ENCODE results near the gene HEXB. TPM values are rescaled to one million over a fixed set of nuclear protein-coding genes. Genes with fewer than 3 reads are reported as not detected.

HEXB gene
- total RNA-seq, 1 experiment from 2014 or later = 60.9 TPM

DNA sequence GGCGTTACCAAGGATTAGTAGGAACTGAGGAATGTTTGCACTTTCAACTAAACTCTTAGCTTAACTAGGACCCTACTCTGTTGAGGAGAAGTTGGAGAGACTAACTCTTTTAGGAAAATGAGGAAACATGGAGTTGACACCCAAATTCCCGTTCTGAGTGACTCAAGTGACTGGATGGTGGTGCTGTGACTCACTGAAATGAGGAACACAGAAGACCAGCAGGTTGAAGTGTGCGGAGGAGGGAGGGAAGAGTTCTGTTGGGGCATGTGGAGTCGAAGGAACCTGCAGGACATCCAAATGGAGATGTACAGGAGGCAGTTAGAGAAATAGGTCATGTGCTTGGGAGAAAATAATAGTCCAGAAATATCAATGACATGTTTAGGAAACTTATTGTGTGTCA lies 8.2 kb downstream of the HEXB start (continued):
- TF ChIP-seq, protein P1, sequence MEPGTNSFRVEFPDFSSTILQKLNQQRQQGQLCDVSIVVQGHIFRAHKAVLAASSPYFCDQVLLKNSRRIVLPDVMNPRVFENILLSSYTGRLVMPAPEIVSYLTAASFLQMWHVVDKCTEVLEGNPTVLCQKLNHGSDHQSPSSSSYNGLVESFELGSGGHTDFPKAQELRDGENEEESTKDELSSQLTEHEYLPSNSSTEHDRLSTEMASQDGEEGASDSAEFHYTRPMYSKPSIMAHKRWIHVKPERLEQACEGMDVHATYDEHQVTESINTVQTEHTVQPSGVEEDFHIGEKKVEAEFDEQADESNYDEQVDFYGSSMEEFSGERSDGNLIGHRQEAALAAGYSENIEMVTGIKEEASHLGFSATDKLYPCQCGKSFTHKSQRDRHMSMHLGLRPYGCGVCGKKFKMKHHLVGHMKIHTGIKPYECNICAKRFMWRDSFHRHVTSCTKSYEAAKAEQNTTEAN (CRISPR knock-in tag; IDR thresholded peaks at IDR 0.05) = no peak
- no peak for TF ChIP-seq RELA (CRISPR knock-in tag; IDR thresholded peaks at IDR 0.05; ENCODE audit: borderline replicate concordance)
- TF ChIP-seq GTF2I (CRISPR knock-in tag; conservative IDR thresholded peaks at IDR 0.05) = no peak
- TF ChIP-seq, protein P2, sequence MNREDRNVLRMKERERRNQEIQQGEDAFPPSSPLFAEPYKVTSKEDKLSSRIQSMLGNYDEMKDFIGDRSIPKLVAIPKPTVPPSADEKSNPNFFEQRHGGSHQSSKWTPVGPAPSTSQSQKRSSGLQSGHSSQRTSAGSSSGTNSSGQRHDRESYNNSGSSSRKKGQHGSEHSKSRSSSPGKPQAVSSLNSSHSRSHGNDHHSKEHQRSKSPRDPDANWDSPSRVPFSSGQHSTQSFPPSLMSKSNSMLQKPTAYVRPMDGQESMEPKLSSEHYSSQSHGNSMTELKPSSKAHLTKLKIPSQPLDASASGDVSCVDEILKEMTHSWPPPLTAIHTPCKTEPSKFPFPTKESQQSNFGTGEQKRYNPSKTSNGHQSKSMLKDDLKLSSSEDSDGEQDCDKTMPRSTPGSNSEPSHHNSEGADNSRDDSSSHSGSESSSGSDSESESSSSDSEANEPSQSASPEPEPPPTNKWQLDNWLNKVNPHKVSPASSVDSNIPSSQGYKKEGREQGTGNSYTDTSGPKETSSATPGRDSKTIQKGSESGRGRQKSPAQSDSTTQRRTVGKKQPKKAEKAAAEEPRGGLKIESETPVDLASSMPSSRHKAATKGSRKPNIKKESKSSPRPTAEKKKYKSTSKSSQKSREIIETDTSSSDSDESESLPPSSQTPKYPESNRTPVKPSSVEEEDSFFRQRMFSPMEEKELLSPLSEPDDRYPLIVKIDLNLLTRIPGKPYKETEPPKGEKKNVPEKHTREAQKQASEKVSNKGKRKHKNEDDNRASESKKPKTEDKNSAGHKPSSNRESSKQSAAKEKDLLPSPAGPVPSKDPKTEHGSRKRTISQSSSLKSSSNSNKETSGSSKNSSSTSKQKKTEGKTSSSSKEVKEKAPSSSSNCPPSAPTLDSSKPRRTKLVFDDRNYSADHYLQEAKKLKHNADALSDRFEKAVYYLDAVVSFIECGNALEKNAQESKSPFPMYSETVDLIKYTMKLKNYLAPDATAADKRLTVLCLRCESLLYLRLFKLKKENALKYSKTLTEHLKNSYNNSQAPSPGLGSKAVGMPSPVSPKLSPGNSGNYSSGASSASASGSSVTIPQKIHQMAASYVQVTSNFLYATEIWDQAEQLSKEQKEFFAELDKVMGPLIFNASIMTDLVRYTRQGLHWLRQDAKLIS (CRISPR knock-in tag; IDR thresholded peaks at IDR 0.05; ENCODE audit: borderline replicate concordance) = no peak
- TF ChIP-seq, protein P3, sequence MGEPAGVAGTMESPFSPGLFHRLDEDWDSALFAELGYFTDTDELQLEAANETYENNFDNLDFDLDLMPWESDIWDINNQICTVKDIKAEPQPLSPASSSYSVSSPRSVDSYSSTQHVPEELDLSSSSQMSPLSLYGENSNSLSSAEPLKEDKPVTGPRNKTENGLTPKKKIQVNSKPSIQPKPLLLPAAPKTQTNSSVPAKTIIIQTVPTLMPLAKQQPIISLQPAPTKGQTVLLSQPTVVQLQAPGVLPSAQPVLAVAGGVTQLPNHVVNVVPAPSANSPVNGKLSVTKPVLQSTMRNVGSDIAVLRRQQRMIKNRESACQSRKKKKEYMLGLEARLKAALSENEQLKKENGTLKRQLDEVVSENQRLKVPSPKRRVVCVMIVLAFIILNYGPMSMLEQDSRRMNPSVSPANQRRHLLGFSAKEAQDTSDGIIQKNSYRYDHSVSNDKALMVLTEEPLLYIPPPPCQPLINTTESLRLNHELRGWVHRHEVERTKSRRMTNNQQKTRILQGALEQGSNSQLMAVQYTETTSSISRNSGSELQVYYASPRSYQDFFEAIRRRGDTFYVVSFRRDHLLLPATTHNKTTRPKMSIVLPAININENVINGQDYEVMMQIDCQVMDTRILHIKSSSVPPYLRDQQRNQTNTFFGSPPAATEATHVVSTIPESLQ (CRISPR knock-in tag; IDR thresholded peaks at IDR 0.05) = no peak
- TF ChIP-seq, protein P4, sequence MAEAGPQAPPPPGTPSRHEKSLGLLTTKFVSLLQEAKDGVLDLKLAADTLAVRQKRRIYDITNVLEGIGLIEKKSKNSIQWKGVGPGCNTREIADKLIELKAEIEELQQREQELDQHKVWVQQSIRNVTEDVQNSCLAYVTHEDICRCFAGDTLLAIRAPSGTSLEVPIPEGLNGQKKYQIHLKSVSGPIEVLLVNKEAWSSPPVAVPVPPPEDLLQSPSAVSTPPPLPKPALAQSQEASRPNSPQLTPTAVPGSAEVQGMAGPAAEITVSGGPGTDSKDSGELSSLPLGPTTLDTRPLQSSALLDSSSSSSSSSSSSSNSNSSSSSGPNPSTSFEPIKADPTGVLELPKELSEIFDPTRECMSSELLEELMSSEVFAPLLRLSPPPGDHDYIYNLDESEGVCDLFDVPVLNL (CRISPR knock-in tag; IDR thresholded peaks at IDR 0.05; ENCODE audit: borderline replicate concordance, low read depth) = no peak
- no peak for TF ChIP-seq ZNF232 (CRISPR knock-in tag; IDR thresholded peaks at IDR 0.05)
- TF ChIP-seq ZBTB21 (CRISPR knock-in tag; IDR thresholded peaks at IDR 0.05; ENCODE audit: borderline replicate concordance) = no peak

DNA sequence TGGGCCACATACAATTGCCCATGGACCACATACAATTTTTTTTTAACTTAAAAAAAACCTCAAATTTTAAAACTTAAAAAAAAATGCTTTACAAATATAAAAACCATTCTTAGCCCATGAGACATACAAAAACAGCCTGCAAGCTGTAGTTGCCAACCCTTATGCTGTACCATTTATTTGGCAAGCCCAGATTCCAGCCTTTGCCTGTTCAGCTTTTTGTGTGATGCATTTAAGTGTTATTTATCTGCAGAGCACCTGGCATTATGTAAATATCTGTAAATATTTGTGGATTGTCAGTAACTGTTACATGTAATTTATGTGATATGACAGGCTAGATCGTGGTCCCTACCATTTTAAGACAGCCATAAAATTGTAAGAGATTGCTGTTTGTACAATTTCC lies 32.6 kb downstream of the HEXB start:
- H3K4me3 Mint-ChIP-seq = no peak overlapping the region
- CTCF ChIA-PET = no interaction called here
- TF ChIP-seq ZNF416 (CRISPR knock-in tag; IDR thresholded peaks at IDR 0.05) = no peak
- TF ChIP-seq, protein P5, sequence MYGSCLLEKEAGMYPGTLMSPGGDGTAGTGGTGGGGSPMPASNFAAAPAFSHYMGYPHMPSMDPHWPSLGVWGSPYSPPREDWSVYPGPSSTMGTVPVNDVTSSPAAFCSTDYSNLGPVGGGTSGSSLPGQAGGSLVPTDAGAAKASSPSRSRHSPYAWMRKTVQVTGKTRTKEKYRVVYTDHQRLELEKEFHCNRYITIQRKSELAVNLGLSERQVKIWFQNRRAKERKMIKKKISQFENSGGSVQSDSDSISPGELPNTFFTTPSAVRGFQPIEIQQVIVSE (CRISPR knock-in tag; IDR thresholded peaks at IDR 0.05; ENCODE audit: borderline replicate concordance) = no peak
- TF ChIP-seq ZNF396 (CRISPR knock-in tag; IDR thresholded peaks at IDR 0.05; ENCODE audit: borderline replicate concordance) = no peak
- no peak for TF ChIP-seq NR2C2 (CRISPR knock-in tag; IDR thresholded peaks at IDR 0.05)
- H3K27ac Mint-ChIP-seq = no peak overlapping the region
- ATAC-seq = no peak
- H3K9me3 Mint-ChIP-seq = no peaks in the 10 kb centered on the region
- POLR2A ChIA-PET = no interaction called here
- DNase-seq (ENCODE audit: low spot score) = no peak
- no peaks in the 10 kb centered on the region for H3K4me1 Mint-ChIP-seq
- H3K27me3 Mint-ChIP-seq (ENCODE audit: low read depth) = no peaks in the 10 kb centered on the region
- peaks cover 17% of the 10 kb centered on the region for H3K36me3 Mint-ChIP-seq

DNA sequence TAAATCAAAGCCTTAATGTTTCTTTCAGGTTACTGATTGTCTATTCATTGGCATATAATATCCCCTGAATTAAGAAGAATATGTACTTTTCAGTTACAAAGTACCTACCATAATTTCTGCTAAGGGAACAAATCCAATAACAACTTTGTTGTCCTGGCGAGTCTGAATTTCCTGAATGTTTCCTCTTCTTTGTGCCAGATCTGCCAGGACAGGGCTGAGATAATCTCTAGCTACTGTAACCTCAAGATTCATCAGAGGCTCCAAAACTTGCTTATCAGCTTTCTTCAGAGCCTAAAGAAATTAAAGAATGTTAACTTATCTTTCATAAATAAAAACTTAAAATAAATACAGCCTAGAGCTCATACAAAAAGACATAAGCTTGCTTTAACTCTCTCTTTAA lies 37.2 kb downstream of the HEXB start:
- CTCF ChIA-PET = no interaction called here
- Mint-ChIP-seq H3K9me3 (no peaks in the 10 kb centered on the region), H3K36me3 (peaks cover 28% of the 10 kb centered on the region), H3K27me3 (ENCODE audit: low read depth) (no peaks in the 10 kb centered on the region), H3K4me1 (no peaks in the 10 kb centered on the region), H3K4me3 (no peak overlapping the region), H3K27ac (no peak overlapping the region)
- POLR2A ChIA-PET = no interaction called here
- DNase-seq (ENCODE audit: low spot score) (no peak), ATAC-seq (no peak)
- TF ChIP-seq NFYB (CRISPR knock-in tag; conservative IDR thresholded peaks at IDR 0.05; ENCODE audit: low read depth) = no peak
- TF ChIP-seq ZBTB21 (CRISPR knock-in tag; IDR thresholded peaks at IDR 0.05; ENCODE audit: borderline replicate concordance) = no peak
- no peak for TF ChIP-seq ZNF416 (CRISPR knock-in tag; IDR thresholded peaks at IDR 0.05)
- no peak for TF ChIP-seq NR3C1 (CRISPR knock-in tag; conservative IDR thresholded peaks at IDR 0.05; ENCODE audit: low read depth)
- no peak for TF ChIP-seq KAT7 (CRISPR knock-in tag; IDR thresholded peaks at IDR 0.05; ENCODE audit: borderline replicate concordance)
- TF ChIP-seq SMAD4 (CRISPR knock-in tag; IDR thresholded peaks at IDR 0.05) = no peak
- TF ChIP-seq RELA (CRISPR knock-in tag; IDR thresholded peaks at IDR 0.05; ENCODE audit: borderline replicate concordance) = no peak
- TF ChIP-seq, protein P6, sequence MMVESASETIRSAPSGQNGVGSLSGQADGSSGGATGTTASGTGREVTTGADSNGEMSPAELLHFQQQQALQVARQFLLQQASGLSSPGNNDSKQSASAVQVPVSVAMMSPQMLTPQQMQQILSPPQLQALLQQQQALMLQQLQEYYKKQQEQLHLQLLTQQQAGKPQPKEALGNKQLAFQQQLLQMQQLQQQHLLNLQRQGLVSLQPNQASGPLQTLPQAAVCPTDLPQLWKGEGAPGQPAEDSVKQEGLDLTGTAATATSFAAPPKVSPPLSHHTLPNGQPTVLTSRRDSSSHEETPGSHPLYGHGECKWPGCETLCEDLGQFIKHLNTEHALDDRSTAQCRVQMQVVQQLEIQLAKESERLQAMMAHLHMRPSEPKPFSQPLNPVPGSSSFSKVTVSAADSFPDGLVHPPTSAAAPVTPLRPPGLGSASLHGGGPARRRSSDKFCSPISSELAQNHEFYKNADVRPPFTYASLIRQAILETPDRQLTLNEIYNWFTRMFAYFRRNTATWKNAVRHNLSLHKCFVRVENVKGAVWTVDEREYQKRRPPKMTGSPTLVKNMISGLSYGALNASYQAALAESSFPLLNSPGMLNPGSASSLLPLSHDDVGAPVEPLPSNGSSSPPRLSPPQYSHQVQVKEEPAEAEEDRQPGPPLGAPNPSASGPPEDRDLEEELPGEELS (CRISPR knock-in tag; IDR thresholded peaks at IDR 0.05) = no peak
- TF ChIP-seq, protein P7, sequence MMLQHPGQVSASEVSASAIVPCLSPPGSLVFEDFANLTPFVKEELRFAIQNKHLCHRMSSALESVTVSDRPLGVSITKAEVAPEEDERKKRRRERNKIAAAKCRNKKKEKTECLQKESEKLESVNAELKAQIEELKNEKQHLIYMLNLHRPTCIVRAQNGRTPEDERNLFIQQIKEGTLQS (CRISPR knock-in tag; conservative IDR thresholded peaks at IDR 0.05) = no peak
- TF ChIP-seq, protein P8, sequence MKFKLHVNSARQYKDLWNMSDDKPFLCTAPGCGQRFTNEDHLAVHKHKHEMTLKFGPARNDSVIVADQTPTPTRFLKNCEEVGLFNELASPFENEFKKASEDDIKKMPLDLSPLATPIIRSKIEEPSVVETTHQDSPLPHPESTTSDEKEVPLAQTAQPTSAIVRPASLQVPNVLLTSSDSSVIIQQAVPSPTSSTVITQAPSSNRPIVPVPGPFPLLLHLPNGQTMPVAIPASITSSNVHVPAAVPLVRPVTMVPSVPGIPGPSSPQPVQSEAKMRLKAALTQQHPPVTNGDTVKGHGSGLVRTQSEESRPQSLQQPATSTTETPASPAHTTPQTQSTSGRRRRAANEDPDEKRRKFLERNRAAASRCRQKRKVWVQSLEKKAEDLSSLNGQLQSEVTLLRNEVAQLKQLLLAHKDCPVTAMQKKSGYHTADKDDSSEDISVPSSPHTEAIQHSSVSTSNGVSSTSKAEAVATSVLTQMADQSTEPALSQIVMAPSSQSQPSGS (CRISPR knock-in tag; IDR thresholded peaks at IDR 0.05; ENCODE audit: borderline replicate concordance, low read depth) = no peak
